GM18517 (cell line): ENCODE data around the gene AATK.

Experiments used
- ATAC-seq: cut with Tn5 transposase; IDR thresholded peaks from one replicate; pipeline ENCODE4 v1.9.1; 2021; ENCODE audit warnings: mild to moderate bottlenecking, moderate library complexity; ENCODE audit not compliant: unreplicated experiment

The AATK gene

DNA sequence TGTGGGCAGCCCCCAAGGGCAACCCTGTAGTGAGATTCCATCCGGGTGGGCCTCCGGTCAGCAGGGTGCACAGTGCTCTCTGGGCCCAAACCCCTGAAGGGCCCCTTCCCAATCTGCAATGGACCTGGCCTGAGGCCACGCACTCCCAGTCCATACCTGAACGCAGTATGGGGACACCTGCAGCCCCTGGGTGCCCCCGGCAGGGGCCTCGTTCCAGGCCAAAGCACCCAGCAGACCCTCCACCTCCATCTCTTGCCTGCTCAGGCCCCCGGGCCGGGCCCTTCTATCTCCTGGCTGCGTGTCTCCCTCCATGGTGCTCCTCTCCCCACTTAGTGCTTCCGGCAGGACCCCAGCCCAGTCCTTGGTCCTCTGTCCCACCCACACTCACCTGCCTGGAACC lies 17.3 kb upstream of the AATK start:
- no peak for ATAC-seq

DNA sequence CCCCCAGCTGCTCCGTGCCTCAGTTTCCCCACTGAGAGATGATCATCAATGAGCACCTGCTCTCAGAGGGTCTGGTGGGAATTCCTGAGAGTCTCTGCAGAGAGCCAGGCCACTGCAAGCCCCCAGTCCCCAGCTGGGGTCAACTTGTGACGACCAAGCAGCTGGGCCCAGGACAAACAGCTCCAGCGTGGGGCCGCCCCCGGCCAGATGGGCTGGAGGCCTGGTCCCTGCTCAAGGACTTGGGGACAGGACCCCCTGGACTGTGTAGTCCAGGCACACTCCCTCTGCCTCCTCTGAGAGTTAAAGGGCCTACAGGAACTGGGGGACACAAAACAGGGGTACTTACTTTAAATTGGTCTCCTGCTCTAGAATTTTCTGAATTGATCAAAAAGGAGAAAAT lies 16.6 kb upstream of the AATK start:
- ATAC-seq, result no peak

DNA sequence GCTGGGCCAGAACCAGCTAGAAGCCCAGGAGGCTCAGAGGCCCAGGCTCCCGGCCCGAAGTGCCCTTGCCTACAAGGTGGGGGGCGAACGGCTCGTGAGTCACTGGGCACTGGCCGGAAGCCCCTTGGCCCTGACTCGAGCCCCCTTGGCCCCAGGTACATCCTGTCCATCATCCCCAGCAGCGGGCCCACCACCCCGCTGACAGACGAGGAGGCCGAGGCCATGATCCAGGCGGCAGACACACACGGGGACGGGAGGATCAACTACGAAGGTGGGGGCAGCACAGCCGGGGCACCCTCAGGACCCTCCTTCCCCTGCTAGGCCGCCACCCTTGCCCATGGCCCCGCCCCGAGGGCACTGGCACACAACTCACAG lies 15.8 kb upstream of the AATK start:
- no peak for ATAC-seq

- ATAC-seq, result no peak
These were observed 15.1 kb upstream of the AATK start for GRCh38 chr17:81180836-81181810.

DNA sequence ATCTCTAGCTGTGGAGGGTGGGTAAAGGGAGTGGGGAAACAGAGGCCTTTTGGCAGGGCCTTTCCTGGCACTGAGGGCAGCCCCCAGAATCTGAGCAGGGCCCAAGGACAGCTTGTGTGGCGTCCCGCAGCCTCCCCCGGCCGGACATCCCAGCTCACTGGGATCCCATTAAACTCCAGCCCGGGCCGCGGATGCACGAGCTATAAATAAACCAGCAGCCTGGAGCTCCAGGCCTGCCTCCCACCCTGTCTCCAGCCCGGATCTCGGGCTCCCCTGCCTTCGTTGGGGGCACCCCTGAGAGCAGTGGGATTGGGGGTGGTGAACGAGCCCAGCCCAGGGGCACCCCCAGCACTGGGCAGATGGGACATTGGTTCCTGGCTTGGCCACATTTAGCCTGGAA lies 13.8 kb upstream of the AATK start:
- ATAC-seq, result no peak

DNA sequence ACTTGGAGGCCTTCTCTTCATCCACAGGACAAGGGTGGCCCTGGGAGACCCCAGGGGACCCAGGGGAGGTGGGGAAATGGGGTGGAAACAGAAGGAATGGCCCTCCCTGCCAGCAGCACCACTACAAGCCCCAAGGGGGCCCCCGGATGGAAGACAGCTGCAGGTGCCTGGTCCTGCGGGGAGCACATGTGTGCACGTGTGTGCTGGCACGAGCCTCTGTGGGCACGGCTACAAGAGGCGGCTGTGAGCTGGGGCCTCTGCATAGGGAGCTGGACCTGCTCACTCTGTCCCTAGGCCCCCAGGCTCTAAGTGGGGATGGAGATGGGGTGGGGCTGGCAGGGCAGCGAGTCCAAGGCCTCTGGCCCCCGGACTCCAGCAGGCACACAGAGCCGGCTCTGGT lies 13.2 kb upstream of the AATK start:
- ATAC-seq, result no peak

DNA sequence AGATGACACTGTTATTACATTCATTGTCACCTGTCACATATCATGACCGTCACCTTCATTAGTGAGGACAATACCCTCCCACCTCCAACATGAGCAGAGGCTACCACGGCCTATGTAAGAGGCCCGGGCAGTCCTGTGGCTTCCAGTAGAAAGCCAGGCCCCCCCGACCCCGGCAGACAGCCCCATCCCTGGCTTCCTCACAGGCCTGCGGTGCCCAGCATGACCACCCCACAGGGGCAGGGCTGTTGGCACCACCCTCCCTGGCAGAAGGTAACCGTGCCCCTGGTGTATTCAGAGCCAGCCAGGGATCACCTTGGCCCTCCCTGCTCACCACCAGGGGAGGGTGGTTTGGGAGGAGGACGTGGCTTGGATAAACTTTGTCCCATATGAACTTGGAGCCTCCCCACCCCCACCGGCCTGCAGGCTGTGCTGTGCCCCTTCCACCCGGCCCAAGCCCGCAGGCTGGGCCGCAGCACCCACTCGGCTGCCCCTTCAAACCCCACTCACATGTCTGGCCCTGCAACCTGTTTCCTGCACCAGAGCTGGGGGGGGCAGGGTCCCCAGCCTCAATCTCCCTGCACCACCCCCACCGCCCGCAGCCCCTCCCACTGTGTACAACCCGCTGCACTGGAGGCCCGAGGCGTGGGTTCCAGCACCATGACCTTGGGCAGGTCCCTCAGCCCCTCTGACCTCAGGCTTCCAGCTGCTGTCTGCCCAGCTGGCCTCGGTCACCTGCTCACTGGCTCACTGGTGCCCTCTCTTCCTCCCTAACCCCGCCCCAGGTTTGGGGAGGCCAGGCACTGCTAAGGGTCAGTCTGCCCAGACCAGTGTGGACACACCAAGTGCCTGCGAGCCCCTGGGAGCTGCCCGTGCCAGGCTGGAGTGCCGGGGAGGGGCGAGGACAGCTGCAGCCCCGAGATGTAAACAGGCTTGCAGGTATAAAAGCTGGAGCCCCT lies 12.4 kb upstream of the AATK start:
- no peak for ATAC-seq

DNA sequence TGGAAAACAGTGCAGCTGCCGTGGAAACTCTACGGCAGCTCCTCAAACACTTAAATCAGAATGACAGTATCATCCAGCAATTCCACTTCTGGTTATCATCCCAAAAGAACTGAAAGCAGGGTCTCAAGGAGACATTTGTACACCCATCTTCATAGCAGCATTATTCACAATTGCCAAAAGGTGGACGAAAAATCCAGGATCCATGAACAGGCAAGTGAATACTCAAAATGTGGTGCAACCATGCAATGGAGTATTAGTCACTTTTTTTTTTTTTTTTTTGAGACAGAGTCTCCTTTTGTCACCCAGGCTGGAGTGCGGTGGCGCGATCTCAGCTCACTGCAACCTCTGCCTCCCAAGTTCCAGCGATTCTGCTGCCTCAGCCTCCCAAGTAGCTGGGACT lies 10.6 kb upstream of the AATK start:
- no peak for ATAC-seq

- ATAC-seq, result no peak
These were observed 7.7 kb upstream of the AATK start for GRCh38 chr17:81173762-81174155.

- no peak for ATAC-seq
These were observed 7.2 kb upstream of the AATK start for GRCh38 chr17:81173052-81173761.

DNA sequence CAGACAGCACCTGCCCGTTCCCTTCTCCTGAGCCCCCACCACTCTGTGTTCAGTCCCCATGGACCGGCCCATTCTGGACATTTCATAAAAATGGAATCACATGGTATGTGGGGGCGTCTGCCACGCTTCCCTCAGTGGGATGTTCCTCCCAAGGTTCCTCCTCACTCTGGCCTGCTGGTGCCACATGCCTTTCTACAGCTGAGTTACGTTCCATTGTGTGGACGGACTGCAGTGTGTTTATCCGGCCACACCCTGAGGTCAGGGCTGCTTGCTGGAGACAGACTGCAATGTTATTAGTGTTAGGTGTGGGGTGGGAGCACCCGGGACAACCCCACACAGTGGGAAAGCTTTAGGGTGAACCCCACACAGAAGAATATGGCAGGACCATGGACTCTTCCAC lies 5.9 kb upstream of the AATK start:
- no peak for ATAC-seq

DNA sequence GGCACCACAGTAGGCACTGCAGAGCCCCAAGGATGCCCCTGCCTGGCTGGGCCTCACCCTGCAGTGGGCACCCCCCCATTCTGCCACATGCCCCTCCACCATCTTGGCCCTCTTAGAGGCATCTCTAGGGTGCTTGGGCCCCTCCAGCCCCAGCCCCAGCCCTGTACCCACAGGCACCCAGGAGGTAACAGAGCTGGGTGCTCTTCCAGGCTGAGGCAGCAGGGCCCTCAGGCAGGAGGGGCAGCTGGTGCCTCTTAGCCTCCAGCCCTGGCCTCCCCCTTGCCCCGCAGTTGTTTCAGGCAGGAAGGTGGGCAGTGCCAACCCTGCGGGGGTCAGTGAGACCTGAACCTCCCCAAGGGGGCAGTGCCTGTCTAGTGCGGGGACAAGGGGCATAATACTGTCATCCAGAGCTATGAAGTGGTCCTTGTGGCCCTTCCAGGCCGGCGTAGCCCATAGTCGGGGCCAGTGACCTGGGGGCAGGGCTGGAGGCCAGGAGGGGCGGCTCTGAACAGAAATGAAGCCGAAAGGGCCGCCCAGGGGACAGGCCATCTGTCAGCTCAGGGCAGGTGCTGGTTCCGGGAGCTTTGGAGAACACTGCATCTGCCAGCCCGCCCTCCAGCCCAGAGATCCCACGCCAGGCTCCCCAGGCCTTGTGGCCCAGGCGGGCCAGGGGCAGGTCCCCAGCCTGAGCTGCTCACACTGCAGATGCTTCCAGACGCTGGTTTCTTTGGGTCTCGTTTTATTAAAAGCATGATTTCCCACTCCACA lies 4.9 kb upstream of the AATK start:
- no peak for ATAC-seq

DNA sequence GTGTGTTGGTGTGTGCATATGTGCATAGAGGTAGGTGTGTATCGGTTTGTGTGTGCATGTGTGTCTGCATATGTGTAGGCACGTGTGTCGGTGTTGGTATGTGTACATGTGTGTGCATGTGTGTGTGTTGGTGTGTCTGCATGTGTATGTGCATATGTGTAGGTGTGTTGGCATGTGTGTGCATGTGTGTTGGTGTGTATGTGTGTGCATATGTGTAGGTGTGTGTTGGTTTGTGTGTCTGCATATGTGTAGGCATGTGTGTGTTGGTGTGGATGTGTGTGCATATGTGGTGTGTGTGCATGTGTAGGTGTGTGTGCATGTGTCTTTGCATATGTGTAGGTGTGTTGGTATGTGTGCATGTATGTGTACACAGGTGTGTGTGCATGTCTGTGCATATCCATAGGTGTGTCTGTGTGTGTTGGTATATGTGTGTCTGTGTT lies 3.9 kb upstream of the AATK start:
- ATAC-seq, result no peak

GRCh38 chr17:81167638-81168037 lies 1.6 kb upstream of the AATK start:
- ATAC-seq, result no peak

DNA sequence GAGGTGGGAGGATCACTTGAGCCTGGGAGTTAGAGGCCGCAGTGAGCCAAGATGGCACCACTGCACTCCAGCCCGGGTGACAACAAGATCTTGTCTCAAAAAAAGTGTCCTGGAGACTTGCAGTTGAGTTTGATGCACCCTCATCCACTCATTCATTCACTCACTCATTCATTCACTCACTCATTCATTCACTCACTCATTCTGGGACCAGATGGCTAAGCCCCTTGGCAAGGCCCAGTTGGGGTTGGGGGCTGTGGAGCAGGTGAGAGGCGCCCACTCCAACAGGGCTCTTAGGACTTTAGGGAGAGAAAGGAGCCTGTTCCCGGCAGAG lies 1.1 kb upstream of the AATK start:
- no peak for ATAC-seq

- no peak for ATAC-seq
These were observed 582 bp downstream of the AATK start, which contains the start of gene PVALEF for GRCh38 chr17:81165246-81166032. TSS of gene PVALEF (plus strand) at chr17:81165507. CDS start at chr17:81181227, 15,720 bp downstream.

DNA sequence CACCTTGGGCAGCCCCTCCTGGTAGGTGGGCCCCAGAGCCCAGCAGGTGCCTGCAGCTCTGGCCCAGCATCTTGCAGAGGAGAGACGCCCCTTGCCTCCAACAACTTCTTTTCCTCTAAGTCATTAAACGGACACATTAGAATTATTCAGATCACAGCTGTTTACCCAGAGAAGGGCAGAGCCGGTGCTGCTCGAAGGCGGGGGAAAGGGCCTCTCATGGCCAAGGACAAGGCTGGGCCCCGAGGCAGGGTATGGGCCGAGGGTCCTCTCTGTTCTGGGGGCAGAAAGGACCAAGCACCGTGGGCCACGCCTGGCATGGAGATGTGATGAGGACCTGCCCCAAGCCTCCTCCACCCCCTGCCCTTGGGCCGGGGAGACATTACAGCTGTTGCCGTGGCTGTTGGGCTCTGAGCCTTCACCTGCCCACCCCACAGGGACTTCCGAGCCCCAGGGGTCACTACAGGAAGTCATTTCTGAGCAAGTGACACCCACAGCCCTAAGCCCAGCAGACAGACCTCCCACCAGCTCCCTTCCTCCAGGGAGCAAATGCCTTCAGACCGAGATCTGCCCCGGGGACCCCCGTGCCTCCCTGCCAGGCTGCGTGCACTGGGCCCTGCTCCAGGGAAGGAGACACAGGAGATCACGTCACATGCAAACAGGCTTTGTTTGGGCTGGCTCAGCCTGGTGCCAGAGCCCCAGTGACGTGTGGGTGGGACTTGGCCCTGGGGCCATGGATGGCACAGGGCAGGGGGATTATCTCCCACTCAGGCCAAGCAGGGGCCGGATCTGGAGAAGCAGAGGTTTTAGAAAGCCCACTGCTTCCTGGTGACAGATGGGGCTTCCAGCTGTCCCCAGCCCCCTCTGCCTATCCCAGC lies 1.4 kb downstream of the AATK start:
- no peak for ATAC-seq

GRCh38 chr17:81163703-81164370 lies 2.2 kb downstream of the AATK start:
- ATAC-seq, result no peak
